Upper lobe of left lung (tissue), 6 donors: ENCODE data around the gene RAB5B. TPM values are rescaled to one million over a fixed set of nuclear protein-coding genes. Genes with fewer than 3 reads are reported as not detected.
A peak's percentile ranks its signal among the peaks of the same experiment; 100 is the strongest.
"Not testable (repeated sequence)": the region's sequence is repeated elsewhere in the genome, so short reads cannot be mapped to it uniquely, and the experiment has no call there.

Experiments used
- ATAC-seq, 2 donors: fragments of 200-7000 bp; cut with Tn5 transposase; one replicate each; pipeline ENCODE4 v1.9.1; 2022; ENCODE audit warnings: mild to moderate bottlenecking in 2 of 2, moderate library complexity in 2 of 2; ENCODE audit not compliant: low FRiP score in 2 of 2
- DNase-seq, 2 donors: peaks; one replicate each; pipeline ENCODE4 v3.0.0-alpha.2; 2019 to 2020
- H3K27ac ChIP-seq, 4 donors: fragments of 200-600 bp; sonication (generic); one replicate each; pipeline ENCODE4 v1.5.1; 2016 to 2019
- H3K27me3 ChIP-seq, 4 donors: fragments of 200-600 bp; sonication (generic); one replicate each; pipeline ENCODE4 v1.5.1; 2017 to 2019
- H3K36me3 ChIP-seq, 4 donors: fragments of 200-600 bp; sonication (generic); one replicate each; pipeline ENCODE4 v1.5.1; 2016 to 2019
- H3K4me1 ChIP-seq, 4 donors: fragments of 200-600 bp; sonication (generic); one replicate each; pipeline ENCODE4 v1.5.1; 2018 to 2019
- H3K4me3 ChIP-seq, 4 donors: fragments of 200-600 bp; sonication (generic); one replicate each; pipeline ENCODE4 v1.5.1; 2017 to 2019; ENCODE audit warnings: mild to moderate bottlenecking in 2 of 4, moderate library complexity in 1 of 4
- H3K9me3 ChIP-seq, 4 donors: fragments of 200-600 bp; sonication (generic); one replicate each; pipeline ENCODE4 v1.5.1; 2018 to 2019
- EP300 ChIP-seq, 4 donors: sonication (generic); formaldehyde crosslinking; IDR thresholded peaks; one replicate each; pipeline ENCODE4 v1.5.1; 2017; ENCODE audit warnings: antibody characterized with exemption in 4 of 4, control low read depth in 2 of 4
- POLR2A ChIP-seq, 4 donors: fragments of 450-650 bp; IDR thresholded peaks; one replicate each; pipeline ENCODE4 v1.5.1; 2016 to 2017; ENCODE audit warnings: antibody characterized with exemption in 4 of 4, mild to moderate bottlenecking in 2 of 4
- POLR2AphosphoS5 ChIP-seq, 2 donors: sonication (generic); formaldehyde crosslinking; IDR thresholded peaks; one replicate each; pipeline ENCODE4 v1.5.1; 2017; ENCODE audit warnings: antibody characterized with exemption in 2 of 2
- WGBS, 2 donors: methylation state at CpG; one replicate each; pipeline ENCODE4 v1.1.5; 2017 to 2018; 5-methylcytosine and 5-hydroxymethylcytosine counted together
- total RNA-seq, 6 donors: library from RNA; depleted of rRNA in 4 of 6; stranded (reverse); fragments of >200 nt in 4 of 6; gene quantifications; one replicate each; pipeline versions ENCODE4 v1.1.0 to v1.2.1, GENCODE V29; 2016 to 2021
- TF ChIP-seq, protein P1 (sequence below), 6 experiments: fragments of 450-650 bp in 4 of 6; fragments of 200-600 bp in 2 of 6; sonication (generic) in 2 of 6; IDR thresholded peaks; one replicate each; pipeline ENCODE4 v1.5.1; 2016 to 2019; ENCODE audit warnings: antibody characterized with exemption in 6 of 6
- donor health status: DM: no; HTN: no; CAD: no; lungs with moderate emphysema.
- donor health status: DM: no; HTN: yes; CAD: no; lungs with severe emphysema.

RAB5B gene
- total RNA-seq, 6 donors from 2014 or later: 53.4 to 139 (median 116) TPM

DNA sequence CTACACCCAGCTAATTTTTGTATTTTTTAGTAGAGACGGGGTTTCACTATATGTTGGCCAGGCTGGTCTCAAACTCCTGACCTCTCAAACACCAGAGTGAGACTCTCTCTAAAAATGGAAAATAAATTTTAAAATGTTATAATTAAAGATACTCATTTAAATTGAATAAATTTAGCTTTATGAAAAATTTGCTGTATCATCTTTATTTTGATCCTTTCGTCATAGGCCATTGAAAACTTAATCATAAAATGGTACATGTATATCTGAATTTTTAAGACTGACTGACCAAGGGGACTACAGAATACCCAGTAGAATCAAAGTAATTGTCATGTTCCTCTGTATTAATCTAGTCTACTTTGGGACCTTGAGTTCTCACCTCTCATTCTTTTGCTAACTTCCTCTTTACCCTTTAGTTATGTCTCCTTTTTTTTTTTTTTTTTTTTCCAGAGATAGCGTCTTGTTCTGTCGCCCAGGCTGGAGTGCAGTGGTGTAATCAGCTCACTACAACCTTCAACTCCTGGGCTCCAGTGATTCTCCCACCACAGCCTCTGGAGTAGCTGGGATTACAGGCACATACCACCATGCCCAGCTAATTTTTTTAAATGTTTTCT lies 9.5 kb downstream of the RAB5B start:
- Histone ChIP-seq H3K36me3 (peaks cover 17 to 77% (median 39%) of the 10 kb centered on the region in 4 donors), H3K27me3 (no peaks in the 10 kb centered on the region), H3K9me3 (no peaks in the 10 kb centered on the region), H3K4me3 (no peak overlapping the region), H3K4me1 (peaks cover 7 to 27% (median 14%) of the 10 kb centered on the region in 4 donors), H3K27ac (peak overlapping the region in 1 of 4 donors; percentile 23)
- 75 to 79% methylated on average over 4 of the region's 4 CpGs for WGBS, 2 donors
- DNase-seq (no peak), ATAC-seq (no peak)
- no peak for TF ChIP-seq EP300 (IDR thresholded peaks at IDR 0.05)

DNA sequence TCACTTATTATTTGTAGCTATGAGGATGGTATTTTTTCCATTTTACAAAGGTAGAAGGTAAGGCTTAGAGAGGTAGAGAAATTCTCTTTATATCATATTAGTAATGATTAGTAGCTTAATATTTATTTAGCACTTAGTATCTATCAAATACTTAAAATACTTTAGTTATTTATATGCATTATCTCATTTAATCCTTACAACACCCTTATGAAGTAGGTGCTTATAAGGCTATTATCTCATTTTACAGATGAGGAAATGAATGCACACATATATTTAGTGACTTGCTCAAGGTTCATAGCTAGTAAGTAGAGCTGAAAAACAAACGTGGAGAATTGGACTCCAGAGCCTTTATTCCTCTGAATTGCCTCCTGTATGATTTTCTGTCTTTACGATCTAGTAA lies 11.0 kb downstream of the RAB5B start:
- Histone ChIP-seq H3K4me1 (peaks cover under 1 to 13% (median 6%) of the 10 kb centered on the region in 4 donors), H3K9me3 (no peaks in the 10 kb centered on the region), H3K27me3 (no peaks in the 10 kb centered on the region), H3K36me3 (peaks cover 18 to 89% (median 51%) of the 10 kb centered on the region in 4 donors), H3K4me3 (no peak overlapping the region), H3K27ac (peak overlapping the region in 1 of 4 donors; percentile 27)
- TF ChIP-seq POLR2AphosphoS5 (IDR thresholded peaks at IDR 0.05): no peak
- TF ChIP-seq EP300 (IDR thresholded peaks at IDR 0.05): no peak
- no peak for TF ChIP-seq POLR2A (IDR thresholded peaks at IDR 0.05)
- TF ChIP-seq, protein P1, sequence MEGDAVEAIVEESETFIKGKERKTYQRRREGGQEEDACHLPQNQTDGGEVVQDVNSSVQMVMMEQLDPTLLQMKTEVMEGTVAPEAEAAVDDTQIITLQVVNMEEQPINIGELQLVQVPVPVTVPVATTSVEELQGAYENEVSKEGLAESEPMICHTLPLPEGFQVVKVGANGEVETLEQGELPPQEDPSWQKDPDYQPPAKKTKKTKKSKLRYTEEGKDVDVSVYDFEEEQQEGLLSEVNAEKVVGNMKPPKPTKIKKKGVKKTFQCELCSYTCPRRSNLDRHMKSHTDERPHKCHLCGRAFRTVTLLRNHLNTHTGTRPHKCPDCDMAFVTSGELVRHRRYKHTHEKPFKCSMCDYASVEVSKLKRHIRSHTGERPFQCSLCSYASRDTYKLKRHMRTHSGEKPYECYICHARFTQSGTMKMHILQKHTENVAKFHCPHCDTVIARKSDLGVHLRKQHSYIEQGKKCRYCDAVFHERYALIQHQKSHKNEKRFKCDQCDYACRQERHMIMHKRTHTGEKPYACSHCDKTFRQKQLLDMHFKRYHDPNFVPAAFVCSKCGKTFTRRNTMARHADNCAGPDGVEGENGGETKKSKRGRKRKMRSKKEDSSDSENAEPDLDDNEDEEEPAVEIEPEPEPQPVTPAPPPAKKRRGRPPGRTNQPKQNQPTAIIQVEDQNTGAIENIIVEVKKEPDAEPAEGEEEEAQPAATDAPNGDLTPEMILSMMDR (IDR thresholded peaks at IDR 0.05): no peak
- no peak for DNase-seq
- WGBS, 2 donors: 59 to 65% methylated on average over 2 of the region's 2 CpGs
- ATAC-seq: no peak

DNA sequence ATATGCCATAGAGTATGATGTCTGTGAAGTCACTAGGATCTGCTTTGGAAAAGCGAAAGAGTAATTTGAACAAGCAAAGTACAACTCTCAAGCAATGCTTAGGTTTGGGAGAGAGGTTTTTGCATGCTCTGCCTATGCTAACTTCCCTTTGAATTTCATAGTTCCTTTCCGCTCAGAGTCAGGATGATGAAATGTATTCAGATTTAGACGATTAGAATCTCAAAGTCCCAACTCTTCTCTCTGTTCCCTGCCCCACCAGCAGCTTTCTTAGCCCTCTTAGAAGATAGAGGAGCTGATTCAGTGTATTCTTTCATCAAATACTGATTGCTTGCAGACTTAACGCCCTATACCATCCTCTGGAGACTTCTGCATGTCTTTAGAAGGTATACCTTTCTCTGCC lies 11.5 kb downstream of the RAB5B start:
- Histone ChIP-seq H3K36me3 (peaks cover 23 to 90% (median 55%) of the 10 kb centered on the region in 4 donors), H3K4me3 (no peak overlapping the region), H3K9me3 (no peaks in the 10 kb centered on the region), H3K4me1 (peaks cover 0 to 8% (median 6%) of the 10 kb centered on the region in 4 donors), H3K27me3 (no peaks in the 10 kb centered on the region), H3K27ac (peak overlapping the region in 1 of 4 donors; percentile 27)
- TF ChIP-seq, protein P1 (IDR thresholded peaks at IDR 0.05): no peak
- TF ChIP-seq POLR2A (IDR thresholded peaks at IDR 0.05) (no peak), POLR2AphosphoS5 (IDR thresholded peaks at IDR 0.05) (no peak), EP300 (IDR thresholded peaks at IDR 0.05) (no peak)
- WGBS, 2 donors: 77 to 78% methylated on average over 4 of the region's 4 CpGs
- no peak for DNase-seq
- ATAC-seq: no peak

DNA sequence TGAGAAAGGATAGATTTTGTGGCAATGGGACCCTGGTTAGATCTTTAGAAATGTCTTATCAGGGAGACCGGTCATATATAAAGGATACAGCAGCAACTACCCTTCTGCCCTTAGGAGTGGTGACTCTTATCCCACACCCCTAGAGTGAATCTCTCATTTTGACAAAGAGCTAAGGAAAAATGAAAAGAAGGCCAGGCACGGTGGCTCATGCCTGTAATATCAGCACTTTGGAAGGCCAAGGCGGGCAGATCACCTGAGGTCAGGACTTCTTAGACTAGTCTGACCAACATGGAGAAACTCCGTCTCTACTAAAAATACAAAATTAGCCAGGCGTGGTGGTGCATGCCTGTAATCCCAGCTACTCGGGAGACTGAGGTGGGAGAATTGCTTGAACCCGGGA lies 12.1 kb downstream of the RAB5B start:
- H3K27ac ChIP-seq, H3K9me3 ChIP-seq, H3K4me1 ChIP-seq, H3K27me3 ChIP-seq, H3K4me3 ChIP-seq, ATAC-seq, DNase-seq: not testable (repeated sequence)
- H3K36me3 ChIP-seq: peaks cover 29 to 90% (median 58%) of the 10 kb centered on the region in 4 donors
- WGBS, 2 donors: 96 to 98% methylated on average over 7 of the region's 7 CpGs

DNA sequence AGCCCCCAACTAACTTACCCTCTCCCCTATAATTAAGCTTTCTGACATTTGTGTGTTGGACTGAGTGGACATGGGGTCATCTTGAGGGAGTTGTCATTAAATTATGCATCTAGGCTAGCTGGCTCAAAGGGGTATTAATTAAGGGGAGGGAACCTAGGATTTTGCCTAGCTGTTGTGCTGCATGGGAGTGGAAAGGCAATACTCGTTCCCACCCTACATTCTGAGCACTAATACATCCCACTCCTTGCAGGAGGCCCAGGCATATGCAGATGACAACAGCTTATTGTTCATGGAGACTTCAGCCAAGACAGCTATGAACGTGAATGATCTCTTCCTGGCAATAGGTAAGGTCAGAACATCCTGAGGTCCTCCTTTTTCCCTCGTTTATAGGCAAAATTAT lies 17.2 kb downstream of the RAB5B start:
- WGBS, 2 donors: 84 to 87% methylated on average over 3 of the region's 3 CpGs
- Histone ChIP-seq H3K9me3 (no peaks in the 10 kb centered on the region), H3K27me3 (no peaks in the 10 kb centered on the region), H3K4me3 (no peak overlapping the region), H3K36me3 (peaks cover 45 to 93% (median 76%) of the 10 kb centered on the region in 4 donors), H3K4me1 (peaks cover 0 to 1% (median 0%) of the 10 kb centered on the region in 4 donors), H3K27ac (no peak overlapping the region)
- TF ChIP-seq, protein P1 (IDR thresholded peaks at IDR 0.05): no peak
- TF ChIP-seq POLR2AphosphoS5 (IDR thresholded peaks at IDR 0.05) (no peak), EP300 (IDR thresholded peaks at IDR 0.05) (no peak), POLR2A (IDR thresholded peaks at IDR 0.05) (no peak)
- DNase-seq (no peak), ATAC-seq (no peak)
